ENCODE data around the gene THRB. TPM values are rescaled to one million over a fixed set of nuclear protein-coding genes. Genes with fewer than 3 reads are reported as not detected.

Gene THRB
- total RNA-seq, 6 experiments from 2014 or later, result 14.5 to 29.5 (median 17.3) TPM

DNA sequence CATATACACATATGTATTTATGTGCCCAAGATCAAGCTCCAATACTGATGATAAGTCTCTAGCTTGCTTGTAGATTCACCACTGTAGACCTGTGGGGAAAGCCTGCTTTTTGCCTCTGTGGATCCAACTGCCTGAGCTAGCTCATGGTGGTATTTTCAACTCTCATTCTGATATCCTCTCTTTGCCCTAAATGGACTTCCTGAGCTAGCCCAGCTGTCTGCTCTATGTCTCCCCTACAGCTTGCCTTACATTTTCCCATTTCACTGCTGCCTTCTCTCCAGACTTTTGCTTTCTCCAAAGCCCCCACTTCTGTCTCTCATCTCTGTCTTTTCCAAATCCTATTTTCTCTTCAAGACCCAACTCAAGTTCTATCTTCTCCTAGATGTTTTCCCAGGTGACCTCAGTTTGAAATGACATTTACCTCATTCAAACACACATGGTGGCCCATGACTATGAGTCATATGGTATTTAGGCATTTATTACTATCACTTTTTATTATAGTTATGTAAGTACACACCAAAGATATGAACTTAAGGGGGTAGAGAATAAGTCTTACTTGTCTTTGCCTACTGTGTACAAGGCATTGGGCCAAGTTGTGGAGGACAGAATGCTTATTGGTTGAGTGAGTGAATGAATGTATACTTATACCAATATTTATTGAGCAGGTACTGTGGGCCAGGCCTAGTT lies 357.9 kb downstream of the THRB start:
- Histone ChIP-seq H3K4me3 (no peak overlapping the region), H3K27me3 (no peaks in the 10 kb centered on the region), H3K27ac (no peak overlapping the region), H3K9me3 (no peaks in the 10 kb centered on the region), H3K4me1 (peaks cover 0 to 10% (median 0%) of the 10 kb centered on the region in 4 donors), H3K36me3 (peaks cover 0 to 11% (median 2%) of the 10 kb centered on the region in 4 donors)
- intact Hi-C loops (cut with DNase I), result no loop called here
- TF ChIP-seq POLR2A (IDR thresholded peaks at IDR 0.05), result no peak
- TF ChIP-seq, protein P1, sequence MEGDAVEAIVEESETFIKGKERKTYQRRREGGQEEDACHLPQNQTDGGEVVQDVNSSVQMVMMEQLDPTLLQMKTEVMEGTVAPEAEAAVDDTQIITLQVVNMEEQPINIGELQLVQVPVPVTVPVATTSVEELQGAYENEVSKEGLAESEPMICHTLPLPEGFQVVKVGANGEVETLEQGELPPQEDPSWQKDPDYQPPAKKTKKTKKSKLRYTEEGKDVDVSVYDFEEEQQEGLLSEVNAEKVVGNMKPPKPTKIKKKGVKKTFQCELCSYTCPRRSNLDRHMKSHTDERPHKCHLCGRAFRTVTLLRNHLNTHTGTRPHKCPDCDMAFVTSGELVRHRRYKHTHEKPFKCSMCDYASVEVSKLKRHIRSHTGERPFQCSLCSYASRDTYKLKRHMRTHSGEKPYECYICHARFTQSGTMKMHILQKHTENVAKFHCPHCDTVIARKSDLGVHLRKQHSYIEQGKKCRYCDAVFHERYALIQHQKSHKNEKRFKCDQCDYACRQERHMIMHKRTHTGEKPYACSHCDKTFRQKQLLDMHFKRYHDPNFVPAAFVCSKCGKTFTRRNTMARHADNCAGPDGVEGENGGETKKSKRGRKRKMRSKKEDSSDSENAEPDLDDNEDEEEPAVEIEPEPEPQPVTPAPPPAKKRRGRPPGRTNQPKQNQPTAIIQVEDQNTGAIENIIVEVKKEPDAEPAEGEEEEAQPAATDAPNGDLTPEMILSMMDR (IDR thresholded peaks at IDR 0.05), result no peak
- DNase-seq (no peak), ATAC-seq (no peak)

DNA sequence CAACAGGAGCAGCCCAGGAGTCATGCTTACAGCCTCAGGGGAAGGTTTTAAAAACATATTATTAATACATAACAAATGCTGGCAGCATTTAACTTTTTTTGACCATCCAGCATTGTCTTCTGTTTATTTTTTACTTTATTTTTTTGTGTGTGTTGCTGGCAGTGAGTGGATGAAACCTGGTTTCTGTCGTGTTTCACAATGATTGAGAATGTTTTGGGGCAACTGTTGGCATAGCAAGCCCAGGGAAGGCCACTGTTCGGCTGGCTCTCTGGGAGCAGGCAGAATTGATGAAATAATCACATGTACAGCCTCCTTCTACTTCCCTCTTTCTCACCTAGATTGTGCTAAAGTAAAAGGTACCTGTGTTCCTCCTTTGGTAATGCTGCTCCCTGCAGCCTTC lies 359.4 kb downstream of the THRB start:
- no peak overlapping the region for H3K27ac ChIP-seq
- no peaks in the 10 kb centered on the region for H3K9me3 ChIP-seq
- no peak for ATAC-seq
- H3K4me1 ChIP-seq, result peaks cover 0 to 8% (median 0%) of the 10 kb centered on the region in 4 donors
- no peak overlapping the region for H3K4me3 ChIP-seq
- H3K36me3 ChIP-seq, result peaks cover 0 to 20% (median 2%) of the 10 kb centered on the region in 4 donors
- DNase-seq, result no peak
- intact Hi-C loops (cut with DNase I), result no loop called here
- H3K27me3 ChIP-seq, result no peaks in the 10 kb centered on the region
- TF ChIP-seq POLR2A (IDR thresholded peaks at IDR 0.05), result no peak
- TF ChIP-seq, protein P1 (IDR thresholded peaks at IDR 0.05), result no peak
- WGBS (ENCODE audit: insufficient coverage, low coverage, low lambda C conversion rate, missing lambda C conversion rate), result 23% methylated on average over 2 of the region's 2 CpGs

DNA sequence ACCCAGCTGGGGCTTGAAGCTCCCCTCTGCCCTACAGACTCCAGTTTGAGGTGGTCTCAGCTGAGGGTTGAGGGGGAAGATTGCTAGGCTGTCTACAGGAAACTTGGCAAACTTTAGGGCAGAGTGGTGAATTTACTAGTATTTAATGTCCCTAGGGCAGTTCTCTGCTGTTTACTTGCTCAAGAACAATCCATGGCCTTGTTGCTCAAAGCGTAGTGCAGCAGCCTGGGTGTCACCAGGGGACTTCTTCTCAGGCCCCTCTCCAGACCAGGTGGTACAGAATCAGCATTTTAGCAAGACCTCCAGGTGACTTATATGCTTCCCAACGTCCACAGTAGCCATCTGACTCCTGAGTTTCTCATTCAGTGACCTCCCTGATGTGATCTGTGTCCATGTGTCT lies 360.7 kb downstream of the THRB start:
- WGBS (ENCODE audit: insufficient coverage, low coverage, low lambda C conversion rate, missing lambda C conversion rate), result 60% methylated on average over 1 of the region's 2 CpGs
- H3K36me3 ChIP-seq, result peaks cover 0 to 20% (median 2%) of the 10 kb centered on the region in 4 donors
- intact Hi-C loops (cut with DNase I), result no loop called here
- ATAC-seq, result no peak
- no peaks in the 10 kb centered on the region for H3K27me3 ChIP-seq
- H3K27ac ChIP-seq, result no peak overlapping the region
- H3K4me1 ChIP-seq, result peaks cover 0 to 4% (median 0%) of the 10 kb centered on the region in 4 donors
- no peaks in the 10 kb centered on the region for H3K9me3 ChIP-seq
- no peak overlapping the region for H3K4me3 ChIP-seq
- TF ChIP-seq POLR2A (IDR thresholded peaks at IDR 0.05), result no peak
- TF ChIP-seq, protein P1 (IDR thresholded peaks at IDR 0.05), result no peak
- DNase-seq, result no peak

DNA sequence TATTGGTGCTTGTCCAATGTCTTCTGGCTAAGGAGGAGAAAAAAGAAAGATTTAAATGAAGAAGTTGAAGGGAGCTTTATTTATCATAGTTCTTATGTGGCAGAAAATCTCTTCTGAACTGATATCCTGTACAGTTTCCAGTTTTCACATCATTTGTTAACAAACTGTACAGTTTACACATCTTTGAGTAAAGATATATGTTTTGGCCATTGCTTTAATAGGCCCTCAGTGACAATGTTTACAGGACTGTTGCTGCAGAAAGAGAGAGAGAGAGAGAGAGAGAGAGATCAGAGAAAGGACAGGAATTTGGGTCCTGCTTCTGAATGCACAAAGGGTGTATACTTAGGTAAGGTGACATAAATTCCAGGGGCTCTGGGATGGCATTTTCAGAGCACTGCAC lies 361.2 kb downstream of the THRB start:
- H3K36me3 ChIP-seq, result peaks cover 0 to 20% (median 2%) of the 10 kb centered on the region in 4 donors
- ATAC-seq, result no peak
- intact Hi-C loops (cut with DNase I), result no loop called here

DNA sequence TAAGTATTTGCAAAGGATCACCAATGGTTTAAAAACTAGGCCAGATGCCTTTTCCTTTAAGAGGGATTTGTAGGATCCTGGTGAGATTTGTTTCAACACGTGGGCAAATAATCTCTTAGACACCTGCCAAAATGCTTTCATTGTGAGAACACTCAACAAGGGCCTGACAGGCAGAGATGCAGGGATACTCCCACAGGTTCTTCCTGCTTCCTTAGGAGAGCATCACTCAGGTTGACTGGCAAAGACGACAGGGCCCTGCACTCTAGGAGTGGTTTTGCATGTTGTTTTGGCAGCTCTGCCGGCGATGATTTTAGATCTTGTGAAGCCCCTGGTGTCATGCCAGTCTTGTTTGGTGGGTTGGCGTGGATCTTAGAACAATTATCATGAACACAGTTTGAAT lies 365.1 kb downstream of the THRB start:
- H3K4me3 ChIP-seq, result no peak overlapping the region
- no peaks in the 10 kb centered on the region for H3K9me3 ChIP-seq
- TF ChIP-seq POLR2A (IDR thresholded peaks at IDR 0.05), result no peak
- TF ChIP-seq, protein P1 (IDR thresholded peaks at IDR 0.05), result no peak
- no peaks in the 10 kb centered on the region for H3K27me3 ChIP-seq
- intact Hi-C loops (cut with DNase I), result no loop called here
- no peak for ATAC-seq
- no peak for DNase-seq
- 27% methylated on average over 1 of the region's 5 CpGs for WGBS (ENCODE audit: insufficient coverage, low coverage, low lambda C conversion rate, missing lambda C conversion rate)
- no peaks in the 10 kb centered on the region for H3K4me1 ChIP-seq
- peaks cover 0 to 20% (median 2%) of the 10 kb centered on the region in 4 donors for H3K36me3 ChIP-seq
- H3K27ac ChIP-seq, result no peak overlapping the region

More for the DNA sequence above, 361.2 kb downstream of the THRB start:
- no peaks in the 10 kb centered on the region for H3K27me3 ChIP-seq
- TF ChIP-seq POLR2A (IDR thresholded peaks at IDR 0.05), result no peak
- H3K4me3 ChIP-seq, result no peak overlapping the region
- no peaks in the 10 kb centered on the region for H3K9me3 ChIP-seq
- H3K4me1 ChIP-seq, result peaks cover 0 to 4% (median 0%) of the 10 kb centered on the region in 4 donors
- DNase-seq, result no peak
- no peak overlapping the region for H3K27ac ChIP-seq
